ENCODE measurements around the gene RTBDN.

RTBDN gene

GRCh38 chr19:12843328-12843727 lies 8.9 kb upstream of the RTBDN start:
- TF ChIP-seq EZH2phosphoT487 (IDR thresholded peaks at IDR 0.05; ENCODE audit: borderline replicate concordance, low read length) (no peak), CTCF (IDR thresholded peaks at IDR 0.05; ENCODE audit: low read depth, low read length, poor library complexity, severe bottlenecking) (no peak)
- peaks cover 10% of the 10 kb centered on the region for H3K27me3 ChIP-seq (ENCODE audit: control insufficient read depth, low read length)
- peaks cover 11% of the 10 kb centered on the region for H3F3A ChIP-seq (ENCODE audit: control insufficient read depth, insufficient read depth)
- no peak overlapping the region for H3K4me2 ChIP-seq (ENCODE audit: low read length)
- H3K27ac ChIP-seq (ENCODE audit: low read depth, low read length), result no peak overlapping the region
- no peaks in the 10 kb centered on the region for H3K79me2 ChIP-seq (ENCODE audit: control insufficient read depth, low read length)
- H3K4me1 ChIP-seq (ENCODE audit: control insufficient read depth, low read length), result peaks cover 31% of the 10 kb centered on the region
- H3K9me2 ChIP-seq (replicated peaks; ENCODE audit: control insufficient read depth, low read length), result no peaks in the 10 kb centered on the region
- H3K4me3 ChIP-seq (ENCODE audit: low read length), result no peak overlapping the region
- no peaks in the 10 kb centered on the region for H3K36me3 ChIP-seq (ENCODE audit: control insufficient read depth, low read length)
- H4K20me1 ChIP-seq (ENCODE audit: control insufficient read depth, insufficient read depth, low read depth, low read length), result peaks cover 13% of the 10 kb centered on the region; the same call in 1 of the 2 replicates
- H3K9me3 ChIP-seq (ENCODE audit: control insufficient read depth, insufficient read depth, low read length), result no peaks in the 10 kb centered on the region

GRCh38 chr19:12842511-12842910 lies 8.1 kb upstream of the RTBDN start:
- Histone ChIP-seq H3K27me3 (ENCODE audit: control insufficient read depth, low read length) (peaks cover 10% of the 10 kb centered on the region), H4K20me1 (ENCODE audit: control insufficient read depth, insufficient read depth, low read depth, low read length) (peaks cover 13% of the 10 kb centered on the region; the same call in 1 of the 2 replicates), H3K4me1 (ENCODE audit: control insufficient read depth, low read length) (peaks cover 34% of the 10 kb centered on the region), H3K27ac (ENCODE audit: low read depth, low read length) (no peak overlapping the region), H3K79me2 (ENCODE audit: control insufficient read depth, low read length) (no peaks in the 10 kb centered on the region), H3K4me2 (ENCODE audit: low read length) (no peak overlapping the region), H3F3A (ENCODE audit: control insufficient read depth, insufficient read depth) (peaks cover 12% of the 10 kb centered on the region), H3K9me3 (ENCODE audit: control insufficient read depth, insufficient read depth, low read length) (no peaks in the 10 kb centered on the region), H3K9me2 (replicated peaks; ENCODE audit: control insufficient read depth, low read length) (no peaks in the 10 kb centered on the region), H3K36me3 (ENCODE audit: control insufficient read depth, low read length) (no peaks in the 10 kb centered on the region), H3K4me3 (ENCODE audit: low read length) (no peak overlapping the region)
- TF ChIP-seq CTCF (IDR thresholded peaks at IDR 0.05; ENCODE audit: low read depth, low read length, poor library complexity, severe bottlenecking) (no peak), EZH2phosphoT487 (IDR thresholded peaks at IDR 0.05; ENCODE audit: borderline replicate concordance, low read length) (no peak)

GRCh38 chr19:12841094-12841493 lies 6.7 kb upstream of the RTBDN start:
- H3K4me3 ChIP-seq (ENCODE audit: low read length), result no peak overlapping the region
- no peaks in the 10 kb centered on the region for H3K79me2 ChIP-seq (ENCODE audit: control insufficient read depth, low read length)
- H3F3A ChIP-seq (ENCODE audit: control insufficient read depth, insufficient read depth), result peaks cover 21% of the 10 kb centered on the region
- H4K20me1 ChIP-seq (ENCODE audit: control insufficient read depth, insufficient read depth, low read depth, low read length), result peaks cover 13% of the 10 kb centered on the region; the same call in 1 of the 2 replicates
- no peak for TF ChIP-seq EZH2phosphoT487 (IDR thresholded peaks at IDR 0.05; ENCODE audit: borderline replicate concordance, low read length)
- TF ChIP-seq CTCF (IDR thresholded peaks at IDR 0.05; ENCODE audit: low read depth, low read length, poor library complexity, severe bottlenecking), result no peak
- peaks cover 36% of the 10 kb centered on the region for H3K4me1 ChIP-seq (ENCODE audit: control insufficient read depth, low read length)
- H3K27ac ChIP-seq (ENCODE audit: low read depth, low read length), result no peak overlapping the region
- no peaks in the 10 kb centered on the region for H3K9me2 ChIP-seq (replicated peaks; ENCODE audit: control insufficient read depth, low read length)
- H3K27me3 ChIP-seq (ENCODE audit: control insufficient read depth, low read length), result peaks cover 6% of the 10 kb centered on the region
- H3K4me2 ChIP-seq (ENCODE audit: low read length), result peak overlapping the region; percentile 23; the same call in 1 of the 2 replicates
- no peaks in the 10 kb centered on the region for H3K9me3 ChIP-seq (ENCODE audit: control insufficient read depth, insufficient read depth, low read length)
- no peaks in the 10 kb centered on the region for H3K36me3 ChIP-seq (ENCODE audit: control insufficient read depth, low read length)
